Measurements from ENCODE around the gene RXFP4.

DNA sequence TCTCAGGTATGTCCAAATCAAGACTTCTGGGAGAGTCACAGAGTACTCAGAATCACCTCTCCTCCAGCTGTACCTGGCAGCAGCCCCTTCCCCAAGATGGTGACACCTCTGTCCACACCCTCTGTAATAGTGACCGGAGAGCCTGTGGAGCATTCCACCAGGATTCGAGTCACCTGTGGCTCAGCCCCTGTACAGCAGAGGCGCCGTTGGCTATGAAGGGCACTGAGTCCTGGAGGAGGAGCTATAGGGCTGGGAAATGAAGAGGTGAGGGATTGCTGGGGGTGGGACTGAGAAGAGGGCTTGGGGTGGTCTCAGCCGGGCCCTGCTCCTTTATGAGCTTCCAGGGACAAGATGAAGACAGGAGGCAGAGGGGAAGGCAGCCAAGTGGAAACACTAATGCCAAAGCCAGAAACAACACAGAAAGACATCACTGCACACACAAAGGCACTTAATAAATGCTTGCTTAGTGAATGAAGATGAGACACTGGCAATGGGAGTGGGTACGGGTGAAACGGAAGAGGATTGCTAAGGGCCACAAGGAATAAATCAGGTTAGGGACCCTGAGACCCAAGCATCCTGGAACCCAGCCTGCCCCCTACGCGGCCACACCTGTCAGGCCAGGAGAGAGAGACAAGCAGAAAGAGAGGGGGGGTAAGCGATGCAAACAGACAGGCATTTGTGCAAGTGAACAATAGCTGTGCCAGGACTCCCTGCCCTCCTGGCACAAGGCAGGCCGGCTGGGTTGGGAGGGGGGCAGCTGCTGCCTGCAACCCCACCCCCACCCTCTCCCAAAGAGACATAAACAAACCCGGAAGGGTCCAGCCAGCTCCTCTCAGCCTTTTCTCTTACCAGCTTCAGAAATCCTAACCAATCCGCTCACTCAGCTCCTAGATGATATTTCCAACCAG, 33.0 kb downstream of the RXFP4 start:
- no peak for TF ChIP-seq CTCF (conservative IDR thresholded peaks at IDR 0.05; ENCODE audit: low read depth, low read length)
- no peak for TF ChIP-seq EZH2 (IDR thresholded peaks at IDR 0.05; ENCODE audit: low read length, unreplicated experiment)

Measured in PC-3 (cell line).